OCI-LY7 (cell line): ENCODE measurements around the gene MGAT4C. TPM values are rescaled to one million over a fixed set of nuclear protein-coding genes. Genes with fewer than 3 reads are reported as not detected.

Source experiments
- BruUV-seq: library from RNA; stranded (reverse); fragments of 400-500 nt; replicated peaks from 2 replicates; lab custom pipeline; 2021; lab: Mats Ljungman, UMichigan
- CTCF ChIA-PET: fragments of 300-600 bp; sonication (Branson Sonifier 250); formaldehyde crosslinking; loops from one replicate; lab custom pipeline; 2022; ENCODE audit warnings: antibody characterized with exemption; ENCODE audit not compliant: unreplicated experiment; lab: Charles Lee
- POLR2A ChIA-PET: fragments of 300-600 bp; sonication (Branson Sonifier 250); formaldehyde crosslinking; loops from one replicate; lab custom pipeline; 2022; ENCODE audit warnings: antibody characterized with exemption; lab: Charles Lee
- DNase-seq: peaks from one replicate; pipeline ENCODE4 v3.0.0-alpha.2; 2015; ENCODE audit warnings: low spot score
- H2AFZ ChIP-seq: fragments of 200-600 bp; sonication (generic), shearing (Covaris generic); 2 replicates; pipeline ENCODE4 v1.6.1; 2014; ENCODE audit warnings: mild to moderate bottlenecking, antibody characterized with exemption, low read length, moderate library complexity
- H3K27ac ChIP-seq: fragments of 200-600 bp; sonication (generic); 2 replicates; pipeline ENCODE4 v1.5.1; 2014; ENCODE audit warnings: mixed run types, low read depth, mild to moderate bottlenecking, moderate library complexity, low read length, inconsistent platforms; ENCODE audit not compliant: poor library complexity, severe bottlenecking
- H3K36me3 ChIP-seq: fragments of 200-600 bp; sonication (generic); 2 replicates; pipeline ENCODE4 v1.6.1; 2014; ENCODE audit warnings: mild to moderate bottlenecking, antibody characterized with exemption, low read length, moderate library complexity, mixed read lengths; ENCODE audit not compliant: insufficient read depth
- H3K4me1 ChIP-seq: fragments of 200-600 bp; sonication (generic); 2 replicates; pipeline ENCODE4 v1.5.1; 2014; ENCODE audit warnings: mild to moderate bottlenecking, low read length; ENCODE audit not compliant: insufficient read depth, poor library complexity, severe bottlenecking
- H3K4me2 ChIP-seq: fragments of 200-600 bp; sonication (generic); 2 replicates; pipeline ENCODE4 v1.6.1; 2014; ENCODE audit warnings: mild to moderate bottlenecking, low read length
- H3K4me3 ChIP-seq: fragments of 200-600 bp; sonication (generic); 2 replicates; pipeline ENCODE4 v1.5.1; 2014; ENCODE audit warnings: mild to moderate bottlenecking, low read depth, low read length; ENCODE audit not compliant: poor library complexity, severe bottlenecking
- H3K79me2 ChIP-seq: fragments of 200-600 bp; sonication (generic); 2 replicates; pipeline ENCODE4 v1.6.1; 2016; ENCODE audit warnings: low read depth, mild to moderate bottlenecking, low read length, moderate library complexity, mixed read lengths; ENCODE audit not compliant: insufficient read depth
- H3K9me2 ChIP-seq: fragments of 200-600 bp; sonication (generic); 2 replicates; pipeline ENCODE4 v1.6.1; 2016; ENCODE audit warnings: mild to moderate bottlenecking, low read length, mixed read lengths; ENCODE audit not compliant: insufficient read depth
- H3K9me3 ChIP-seq: fragments of 200-600 bp; sonication (generic); 2 replicates; pipeline ENCODE4 v1.6.1; 2014; ENCODE audit warnings: mild to moderate bottlenecking, mixed run types, low read length, mixed read lengths
- H4K20me1 ChIP-seq: fragments of 200-600 bp; sonication (generic); 2 replicates; pipeline ENCODE4 v1.6.1; 2014; ENCODE audit warnings: mild to moderate bottlenecking, antibody characterized with exemption, low read length, moderate library complexity, mixed read lengths; ENCODE audit not compliant: insufficient read depth
- EZH2phosphoT487 ChIP-seq: fragments of 200-600 bp; sonication (generic); IDR thresholded peaks from 2 replicates; pipeline ENCODE4 v1.6.1; 2018; ENCODE audit warnings: low read depth, borderline replicate concordance, mild to moderate bottlenecking, mixed run types, antibody characterized with exemption, low read length, moderate library complexity, mixed read lengths
- intact Hi-C: fragments of 100-400 bp; cut with micrococcal nuclease; formaldehyde crosslinking; loops from one replicate; pipeline ENCODE4 v1.10.0; 2022; ENCODE audit not compliant: unreplicated experiment
- total RNA-seq, 2 experiments: library from RNA; depleted of rRNA in 1 of 2; stranded (reverse); fragments of >200 nt in 1 of 2; shearing (Covaris generic) in 1 of 2; gene quantifications; 2 replicates each; pipeline ENCODE4 v1.2.3, GENCODE V29; 2014 to 2022
- TF ChIP-seq, protein P1 (sequence below): fragments of 200-600 bp; sonication (generic); conservative IDR thresholded peaks from 2 replicates; pipeline ENCODE4 v1.5.1; 2014; ENCODE audit warnings: mild to moderate bottlenecking, antibody characterized with exemption, low read length, moderate library complexity, mixed read lengths

The MGAT4C gene
- total RNA-seq, 2 experiments from 2014 or later, result not detected

DNA sequence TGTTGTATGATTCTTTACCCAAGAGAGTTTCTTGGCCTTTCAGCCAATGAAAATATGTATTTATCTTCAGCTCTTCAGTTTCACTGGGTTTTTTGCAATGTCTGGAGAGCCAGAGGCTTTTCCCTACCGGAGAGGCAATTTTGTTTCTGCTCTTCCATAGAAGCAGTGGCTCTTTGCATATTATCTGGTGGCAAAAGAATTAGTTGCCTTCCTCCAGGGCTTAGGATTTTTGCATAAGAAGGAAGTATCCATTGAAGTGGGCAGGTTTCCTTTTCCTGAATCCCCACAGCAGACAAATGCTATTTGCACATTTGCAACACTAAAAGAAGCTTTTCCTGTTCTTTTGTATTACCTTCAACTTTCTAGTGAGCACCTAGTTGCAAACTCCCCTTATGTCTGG, 306.9 kb downstream of the MGAT4C start:
- H3K36me3 ChIP-seq, result no peaks in the 10 kb centered on the region
- CTCF ChIA-PET, result no interaction called here
- intact Hi-C loops, result no loop called here
- H3K9me3 ChIP-seq, result 0 out of 2 replicates have a peak, but pooled peaks cover 4% of the 10 kb centered on the region
- H3K27ac ChIP-seq, result no peak overlapping the region
- DNase-seq, result no peak
- POLR2A ChIA-PET, result interaction anchor here (0.7 kb wide), 1 partner anchor 596 kb away, joined by 3 read pairs; no protein-coding TSS in a partner anchor
- no peaks in the 10 kb centered on the region for H3K4me1 ChIP-seq
- no TSS peak for BruUV-seq
- H3K4me2 ChIP-seq, result no peak overlapping the region
- H2AFZ ChIP-seq, result no peak overlapping the region
- H3K79me2 ChIP-seq, result no peaks in the 10 kb centered on the region
- no peak overlapping the region for H3K4me3 ChIP-seq
- no peaks in the 10 kb centered on the region for H4K20me1 ChIP-seq
- H3K9me2 ChIP-seq, result no peaks in the 10 kb centered on the region
- TF ChIP-seq, protein P1, sequence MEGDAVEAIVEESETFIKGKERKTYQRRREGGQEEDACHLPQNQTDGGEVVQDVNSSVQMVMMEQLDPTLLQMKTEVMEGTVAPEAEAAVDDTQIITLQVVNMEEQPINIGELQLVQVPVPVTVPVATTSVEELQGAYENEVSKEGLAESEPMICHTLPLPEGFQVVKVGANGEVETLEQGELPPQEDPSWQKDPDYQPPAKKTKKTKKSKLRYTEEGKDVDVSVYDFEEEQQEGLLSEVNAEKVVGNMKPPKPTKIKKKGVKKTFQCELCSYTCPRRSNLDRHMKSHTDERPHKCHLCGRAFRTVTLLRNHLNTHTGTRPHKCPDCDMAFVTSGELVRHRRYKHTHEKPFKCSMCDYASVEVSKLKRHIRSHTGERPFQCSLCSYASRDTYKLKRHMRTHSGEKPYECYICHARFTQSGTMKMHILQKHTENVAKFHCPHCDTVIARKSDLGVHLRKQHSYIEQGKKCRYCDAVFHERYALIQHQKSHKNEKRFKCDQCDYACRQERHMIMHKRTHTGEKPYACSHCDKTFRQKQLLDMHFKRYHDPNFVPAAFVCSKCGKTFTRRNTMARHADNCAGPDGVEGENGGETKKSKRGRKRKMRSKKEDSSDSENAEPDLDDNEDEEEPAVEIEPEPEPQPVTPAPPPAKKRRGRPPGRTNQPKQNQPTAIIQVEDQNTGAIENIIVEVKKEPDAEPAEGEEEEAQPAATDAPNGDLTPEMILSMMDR, result no peak
- TF ChIP-seq EZH2phosphoT487, result no peak

DNA sequence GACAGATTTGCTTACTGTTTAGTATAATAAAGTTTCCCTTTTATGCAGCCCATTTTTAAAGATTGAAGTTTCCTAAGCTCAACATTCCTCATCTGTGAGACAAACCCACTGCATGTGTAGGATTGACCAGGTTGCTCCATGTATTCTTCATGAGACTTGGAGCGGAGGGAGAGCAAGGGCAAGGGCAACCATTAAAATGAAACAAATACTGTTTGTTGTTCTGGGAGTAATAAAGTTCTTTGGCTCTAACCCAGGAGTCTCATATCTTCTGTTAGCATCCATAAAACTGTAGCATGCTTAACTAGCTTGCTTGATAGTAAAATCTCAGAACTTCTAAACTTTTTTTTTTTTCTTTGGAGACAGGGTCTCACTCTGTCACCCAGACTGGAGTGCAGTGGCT, 307.9 kb downstream of the MGAT4C start:
- Histone ChIP-seq H3K36me3 (no peaks in the 10 kb centered on the region), H3K79me2 (no peaks in the 10 kb centered on the region), H2AFZ (no peak overlapping the region), H4K20me1 (no peaks in the 10 kb centered on the region), H3K4me2 (no peak overlapping the region), H3K4me1 (no peaks in the 10 kb centered on the region), H3K4me3 (no peak overlapping the region), H3K9me2 (no peaks in the 10 kb centered on the region), H3K27ac (no peak overlapping the region), H3K9me3 (0 out of 2 replicates have a peak, but pooled peaks cover 4% of the 10 kb centered on the region)
- DNase-seq, result no peak
- no TSS peak for BruUV-seq
- CTCF ChIA-PET, result no interaction called here
- TF ChIP-seq, protein P1, result no peak
- TF ChIP-seq EZH2phosphoT487, result no peak
- intact Hi-C loops, result no loop called here
- POLR2A ChIA-PET, result interaction anchor here (0.6 kb wide), 2 partner anchors 1118 to 1306 kb away, joined by 3 read pairs; no protein-coding TSS in a partner anchor

DNA sequence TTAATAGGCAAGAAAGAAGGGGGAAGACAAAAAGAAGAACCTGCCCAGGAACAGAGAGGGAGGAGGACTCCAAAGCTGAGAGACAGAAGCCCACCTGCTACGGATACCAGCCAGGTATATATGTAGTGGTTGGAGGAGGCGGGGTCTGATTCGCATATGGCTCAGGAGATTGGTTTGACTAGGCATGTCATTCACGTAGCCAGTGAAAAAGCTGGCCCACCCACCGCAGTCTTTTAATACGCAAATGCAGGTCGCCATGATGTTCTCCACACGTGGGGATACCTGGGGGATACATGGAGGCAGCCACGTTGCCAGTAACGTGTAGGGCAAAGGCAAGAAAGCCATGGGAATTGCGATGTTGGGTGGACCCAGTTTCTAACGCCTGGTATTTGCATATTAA, 308.9 kb downstream of the MGAT4C start:
- no peak overlapping the region for H3K27ac ChIP-seq
- H2AFZ ChIP-seq, result no peak overlapping the region
- no peaks in the 10 kb centered on the region for H3K9me2 ChIP-seq
- H3K79me2 ChIP-seq, result no peaks in the 10 kb centered on the region
- intact Hi-C loops, result no loop called here
- H3K4me3 ChIP-seq, result no peak overlapping the region
- H3K4me2 ChIP-seq, result no peak overlapping the region
- TF ChIP-seq, protein P1, result no peak
- TF ChIP-seq EZH2phosphoT487, result no peak
- no peaks in the 10 kb centered on the region for H4K20me1 ChIP-seq
- no peaks in the 10 kb centered on the region for H3K4me1 ChIP-seq
- 0 out of 2 replicates have a peak, but pooled peaks cover 4% of the 10 kb centered on the region for H3K9me3 ChIP-seq
- DNase-seq, result no peak
- no peaks in the 10 kb centered on the region for H3K36me3 ChIP-seq
- no TSS peak for BruUV-seq
- ChIA-PET POLR2A (no interaction called here), CTCF (no interaction called here)
